Keratinocyte (primary cell): Measurements from ENCODE around the gene NRDC.

ENCODE experiments used
- EZH2 ChIP-seq: IDR thresholded peaks from one replicate; pipeline ENCODE4 v1.6.1; 2012; ENCODE audit warnings: inconsistent platforms, mild to moderate bottlenecking, low read length, moderate library complexity
- TF ChIP-seq, protein P1 (sequence below), 3 experiments: IDR thresholded peaks in 1 of 3; conservative IDR thresholded peaks in 1 of 3; optimal IDR thresholded peaks in 1 of 3; 2 replicates in 2 of 3; 3 replicates in 1 of 3; pipeline versions ENCODE3 to v1.5.1; 2011; ENCODE audit warnings: low read length in 3 of 3, mild to moderate bottlenecking in 3 of 3, moderate library complexity in 2 of 3, control low read depth in 1 of 3, inconsistent platforms in 1 of 3; ENCODE audit not compliant: insufficient read depth in 2 of 3; ENCODE audit errors: extremely low read depth in 1 of 3

DNA sequence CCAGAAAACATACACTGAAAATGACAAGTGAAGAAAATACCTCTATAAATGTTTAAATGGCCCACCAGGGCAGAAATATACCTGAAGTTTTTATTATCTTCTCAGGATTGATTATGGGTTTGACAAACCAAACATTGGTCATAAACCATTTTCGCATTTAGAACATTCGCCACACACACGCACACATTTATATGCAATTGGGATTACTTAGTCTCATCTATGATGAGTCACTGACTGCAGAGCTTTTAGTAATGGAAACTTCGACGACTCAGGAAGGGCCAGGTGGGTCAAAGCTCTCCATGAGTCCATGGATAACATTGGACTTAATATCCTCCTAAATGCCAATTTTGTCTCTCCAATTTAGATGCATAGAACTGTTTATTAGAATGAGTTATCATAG, 16.9 kb downstream of the NRDC start:
- TF ChIP-seq, protein P1, sequence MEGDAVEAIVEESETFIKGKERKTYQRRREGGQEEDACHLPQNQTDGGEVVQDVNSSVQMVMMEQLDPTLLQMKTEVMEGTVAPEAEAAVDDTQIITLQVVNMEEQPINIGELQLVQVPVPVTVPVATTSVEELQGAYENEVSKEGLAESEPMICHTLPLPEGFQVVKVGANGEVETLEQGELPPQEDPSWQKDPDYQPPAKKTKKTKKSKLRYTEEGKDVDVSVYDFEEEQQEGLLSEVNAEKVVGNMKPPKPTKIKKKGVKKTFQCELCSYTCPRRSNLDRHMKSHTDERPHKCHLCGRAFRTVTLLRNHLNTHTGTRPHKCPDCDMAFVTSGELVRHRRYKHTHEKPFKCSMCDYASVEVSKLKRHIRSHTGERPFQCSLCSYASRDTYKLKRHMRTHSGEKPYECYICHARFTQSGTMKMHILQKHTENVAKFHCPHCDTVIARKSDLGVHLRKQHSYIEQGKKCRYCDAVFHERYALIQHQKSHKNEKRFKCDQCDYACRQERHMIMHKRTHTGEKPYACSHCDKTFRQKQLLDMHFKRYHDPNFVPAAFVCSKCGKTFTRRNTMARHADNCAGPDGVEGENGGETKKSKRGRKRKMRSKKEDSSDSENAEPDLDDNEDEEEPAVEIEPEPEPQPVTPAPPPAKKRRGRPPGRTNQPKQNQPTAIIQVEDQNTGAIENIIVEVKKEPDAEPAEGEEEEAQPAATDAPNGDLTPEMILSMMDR (optimal IDR thresholded peaks at IDR 0.05 in 1 of 3, IDR thresholded peaks at IDR 0.05 in 1 of 3, conservative IDR thresholded peaks at IDR 0.05 in 1 of 3; ENCODE audit: extremely low read depth in 1 of 3, insufficient read depth in 2 of 3, low read length in 3 of 3): no peak
- TF ChIP-seq EZH2: no peak
